Activated CD4-positive, alpha-beta T cell treated with anti-CD3 and anti-CD28 coated beads, Interleukin-2, amount 50 U/mL, for 4 hours (primary cell): Measurements from ENCODE around the gene NCAPG2.
"Not testable (repeated sequence)": the region's sequence is repeated elsewhere in the genome, so short reads cannot be mapped to it uniquely, and the experiment has no call there.

Experiments used
- DNase-seq, 2 experiments: peaks; one replicate each; pipeline ENCODE4 v3.0.0-alpha.2; 2020

Gene NCAPG2

DNA sequence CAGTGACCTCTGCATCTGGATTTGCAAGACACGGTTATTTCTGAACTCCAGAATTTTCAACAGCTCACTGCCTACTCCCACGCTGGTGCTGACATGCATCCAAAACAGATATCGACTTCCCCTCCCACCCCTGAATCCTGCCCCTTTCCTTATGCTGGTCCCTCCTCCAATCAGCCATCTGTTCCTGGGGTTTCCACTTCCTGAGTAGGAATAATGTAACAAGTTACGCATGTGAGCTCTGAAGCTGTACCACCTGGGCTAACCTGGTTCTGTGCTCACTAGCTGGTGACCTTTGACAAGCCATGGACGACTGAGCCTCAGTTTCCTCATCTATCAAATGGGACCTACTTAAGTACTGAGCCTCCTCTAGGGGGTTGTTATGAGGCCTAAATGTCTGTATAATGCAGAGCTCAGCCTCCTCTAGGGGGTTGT, 1.7 kb upstream of the NCAPG2 start:
- DNase-seq, result no peak

GRCh38 chr7:158705234-158705850, 738 bp upstream of the NCAPG2 start:
- no peak for DNase-seq

DNA sequence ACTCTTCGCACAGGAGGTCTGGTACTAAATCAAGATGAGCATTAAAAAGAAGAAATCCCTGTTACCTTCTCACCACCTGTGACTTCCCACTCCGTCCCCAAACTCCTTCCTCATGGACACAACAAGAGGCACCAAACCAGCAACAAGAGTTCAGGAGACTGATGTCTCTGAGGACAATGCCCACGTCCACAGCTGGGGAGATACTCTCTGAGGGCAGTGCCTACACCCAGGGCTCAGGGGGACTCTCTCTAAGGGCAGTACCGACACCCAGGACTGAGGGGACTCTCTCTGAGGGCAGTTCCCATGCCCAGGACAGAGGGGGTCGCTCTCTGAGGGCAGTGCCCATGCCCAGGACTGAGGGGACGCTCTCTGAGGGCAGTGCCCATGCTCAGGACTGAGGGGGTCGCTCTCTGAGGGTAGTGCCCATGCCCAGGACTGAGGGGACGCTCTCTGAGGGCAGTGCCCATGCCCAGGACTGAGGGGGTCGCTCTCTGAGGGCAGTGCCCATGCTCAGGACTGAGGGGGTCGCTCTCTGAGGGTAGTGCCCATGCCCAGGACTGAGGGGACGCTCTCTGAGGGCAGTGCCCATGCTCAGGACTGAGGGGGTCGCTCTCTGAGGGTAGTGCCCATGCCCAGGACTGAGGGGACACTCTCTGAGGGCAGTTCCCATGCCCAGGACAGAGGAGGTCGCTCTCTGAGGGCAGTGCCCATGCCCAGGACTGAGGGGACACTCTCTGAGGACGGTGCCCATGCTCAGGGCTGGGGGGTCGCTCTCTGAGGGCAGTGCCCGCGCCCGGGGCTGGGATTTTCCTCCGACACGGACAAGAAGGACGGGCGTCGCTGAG, 703 bp downstream of the NCAPG2 start:
- not testable (repeated sequence) for DNase-seq

DNA sequence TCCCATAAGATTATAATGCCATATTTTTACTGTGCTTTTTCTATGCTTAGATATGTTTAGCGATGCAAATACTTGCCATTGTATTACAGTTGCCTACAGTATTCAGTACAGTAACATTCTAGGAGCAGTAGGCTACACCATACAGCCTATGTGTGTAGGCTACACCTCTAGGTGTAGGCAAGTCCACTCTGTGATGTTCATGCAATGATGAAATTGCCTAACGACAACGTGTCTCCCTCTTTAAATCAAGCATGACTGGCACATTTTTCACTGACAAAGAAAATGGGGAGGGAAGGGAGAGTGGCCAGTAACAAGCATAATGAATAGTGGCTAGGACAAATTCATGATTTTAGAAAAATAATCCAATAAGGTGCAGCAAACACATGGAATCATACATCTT, 1.7 kb downstream of the NCAPG2 start:
- no peak for DNase-seq

GRCh38 chr7:158702196-158702595, 2.4 kb downstream of the NCAPG2 start:
- DNase-seq, result no peak

- no peak for DNase-seq
Measured at GRCh38 chr7:158700008-158700407, 4.6 kb downstream of the NCAPG2 start.

DNA sequence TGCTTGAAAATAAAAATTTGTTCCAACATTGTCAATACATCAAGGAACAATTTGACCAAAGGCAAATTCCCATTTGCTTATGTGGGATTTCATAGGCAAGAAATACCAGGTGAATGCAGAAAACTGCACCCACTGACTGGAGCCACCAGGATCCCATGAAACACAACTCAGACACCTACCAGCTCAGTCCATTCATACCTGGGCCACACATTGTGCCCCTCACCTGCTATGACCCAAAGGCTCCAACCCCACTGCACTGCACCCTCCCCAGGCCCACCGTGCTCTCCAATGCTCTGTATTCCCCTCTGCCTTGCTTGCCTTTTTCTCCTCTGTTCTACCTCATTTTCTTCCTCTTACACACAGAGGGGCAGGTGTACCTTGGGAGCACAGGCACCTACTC, 5.3 kb downstream of the NCAPG2 start:
- DNase-seq, result no peak

GRCh38 chr7:158698657-158699195, 5.9 kb downstream of the NCAPG2 start:
- no peak for DNase-seq

GRCh38 chr7:158697597-158697996, 7.0 kb downstream of the NCAPG2 start:
- not testable (repeated sequence) for DNase-seq

GRCh38 chr7:158695726-158696452, 8.7 kb downstream of the NCAPG2 start:
- DNase-seq, result peak; percentile 38 to 42

DNA sequence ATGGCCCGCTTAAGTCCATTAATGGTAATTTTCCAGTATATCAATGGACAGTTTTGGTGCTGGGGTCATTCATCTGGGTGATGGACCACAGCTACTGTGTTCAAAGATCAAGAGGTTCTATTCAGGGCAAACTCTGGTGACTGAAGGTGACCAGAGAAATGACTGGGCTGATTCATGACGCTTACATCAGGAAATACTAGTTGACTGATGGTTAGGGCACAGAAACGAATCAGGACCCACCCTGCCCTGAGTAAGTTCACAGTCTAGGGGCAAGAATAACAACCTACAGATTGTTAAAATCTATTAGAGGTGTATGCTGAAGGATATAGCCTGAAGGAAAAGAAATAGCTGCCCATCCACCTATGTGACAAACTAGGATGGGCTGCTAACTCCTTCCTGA, 9.5 kb downstream of the NCAPG2 start:
- no peak for DNase-seq

DNA sequence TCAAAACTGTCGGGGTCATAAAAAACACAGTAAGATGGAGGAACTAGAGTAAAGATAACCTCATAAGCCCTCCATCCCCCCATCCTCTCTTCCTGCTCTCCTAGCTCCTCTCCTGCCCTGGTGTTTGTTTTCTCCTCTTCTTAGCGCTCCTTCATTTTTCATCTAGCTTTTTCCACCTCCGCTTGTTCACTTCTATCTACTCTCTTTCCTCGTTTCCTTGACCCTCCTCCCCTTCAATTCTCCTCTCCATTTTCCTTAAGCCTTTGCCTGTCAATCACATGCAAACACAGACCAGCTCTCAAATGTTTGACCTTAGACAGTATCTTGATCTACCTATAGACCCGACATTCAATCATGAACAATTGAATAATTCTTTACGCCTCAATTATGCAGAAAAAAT, 10.0 kb downstream of the NCAPG2 start:
- DNase-seq, result no peak

- DNase-seq, result no peak
Measured at GRCh38 chr7:158689488-158689887, 15.1 kb downstream of the NCAPG2 start.

- DNase-seq, result no peak
Measured at GRCh38 chr7:158687406-158687805, 17.2 kb downstream of the NCAPG2 start.

- no peak for DNase-seq
Measured at GRCh38 chr7:158685693-158686092, 18.9 kb downstream of the NCAPG2 start.

GRCh38 chr7:158684329-158684728, 20.3 kb downstream of the NCAPG2 start:
- no peak for DNase-seq

DNA sequence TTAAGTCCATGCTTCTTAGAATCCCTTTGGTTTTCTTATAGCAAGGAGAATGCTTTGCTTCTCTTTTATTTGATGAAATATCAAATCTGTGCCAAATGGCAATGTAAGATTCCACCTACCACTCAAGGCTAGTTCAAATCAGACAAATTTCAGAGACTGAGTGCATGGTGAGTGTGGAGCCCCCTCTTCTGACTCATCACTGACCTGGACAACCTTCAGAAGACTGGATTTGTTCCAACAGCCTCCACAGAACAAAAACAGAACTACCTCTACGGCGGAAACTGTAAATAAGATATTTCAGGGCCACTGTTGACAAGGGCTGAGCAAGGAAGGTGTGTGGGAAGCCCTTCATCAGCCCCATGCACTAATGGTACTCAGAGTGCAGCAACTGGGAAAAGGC, 21.1 kb downstream of the NCAPG2 start:
- DNase-seq, result no peak

DNA sequence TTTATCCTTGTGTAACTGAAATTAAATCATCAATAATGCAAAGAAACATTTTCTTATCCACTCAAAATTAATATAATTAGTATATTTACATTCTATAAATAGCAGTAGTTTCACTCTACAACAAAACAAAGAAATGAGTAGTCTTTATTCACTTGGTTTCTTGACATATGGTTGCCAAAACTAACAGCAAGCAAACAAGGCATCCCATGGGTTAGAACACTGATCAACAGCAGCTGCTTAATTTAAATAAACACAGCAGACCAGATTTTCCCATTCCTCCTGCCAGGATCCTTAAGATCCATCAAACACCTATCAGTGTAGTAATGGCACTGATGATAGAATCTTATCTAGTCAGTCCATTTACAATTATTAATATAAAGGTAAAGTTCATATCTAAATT, 22.1 kb downstream of the NCAPG2 start:
- DNase-seq, result no peak

- DNase-seq, result no peak
Measured at GRCh38 chr7:158680754-158681153, 23.9 kb downstream of the NCAPG2 start.

DNA sequence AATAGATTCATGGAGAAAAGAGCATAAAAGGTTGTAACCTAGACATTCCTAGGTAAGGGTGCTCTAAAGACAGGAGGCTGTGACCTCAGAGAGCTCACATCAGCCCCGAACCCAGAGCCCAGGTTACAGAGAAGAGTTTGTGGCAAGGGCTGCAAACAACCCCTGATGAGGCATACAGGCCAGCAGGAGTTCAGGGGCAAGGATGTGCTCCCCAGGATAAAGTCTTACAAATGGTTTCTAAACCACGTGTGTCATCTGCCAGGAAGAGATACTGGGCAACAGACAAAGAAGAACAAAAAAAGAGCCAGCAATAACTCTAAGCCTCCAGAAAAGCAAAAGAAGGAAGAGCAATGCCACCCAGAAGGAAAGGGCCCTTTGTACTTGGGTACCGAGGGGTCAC, 27.7 kb downstream of the NCAPG2 start:
- DNase-seq, result no peak

- DNase-seq, result no peak
Measured at GRCh38 chr7:158676171-158676840, 28.3 kb downstream of the NCAPG2 start.

- no peak for DNase-seq
Measured at GRCh38 chr7:158672975-158673374, 31.6 kb downstream of the NCAPG2 start.

DNA sequence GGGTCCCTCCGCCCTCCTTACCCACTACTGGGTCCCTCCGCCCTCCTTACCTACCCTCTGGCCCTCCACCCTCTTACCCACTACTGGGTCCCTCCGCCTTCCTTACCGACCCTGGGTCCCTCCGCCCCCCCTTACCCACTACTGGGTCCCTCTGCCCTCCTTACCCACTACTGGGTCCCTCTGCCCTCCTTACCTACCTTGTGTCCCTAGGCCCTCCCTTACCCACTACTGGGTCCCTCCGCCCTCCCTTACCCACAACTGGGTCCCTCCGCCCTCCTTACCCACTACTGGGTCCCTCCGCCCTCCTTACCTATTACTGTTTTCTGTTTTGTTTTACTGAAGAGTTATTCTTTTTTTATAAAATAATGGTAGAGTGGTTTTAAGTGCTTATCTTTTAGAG, 36.5 kb downstream of the NCAPG2 start:
- DNase-seq, result not testable (repeated sequence)
